ENCODE data around the gene MCTP1. TPM values are rescaled to one million over a fixed set of nuclear protein-coding genes. Genes with fewer than 3 reads are reported as not detected.
"Not testable (repeated sequence)": the region's sequence is repeated elsewhere in the genome, so short reads cannot be mapped to it uniquely, and the experiment has no call there.

Gene MCTP1
- total RNA-seq, 1 donor from 2014 or later, result 3.7 TPM

DNA sequence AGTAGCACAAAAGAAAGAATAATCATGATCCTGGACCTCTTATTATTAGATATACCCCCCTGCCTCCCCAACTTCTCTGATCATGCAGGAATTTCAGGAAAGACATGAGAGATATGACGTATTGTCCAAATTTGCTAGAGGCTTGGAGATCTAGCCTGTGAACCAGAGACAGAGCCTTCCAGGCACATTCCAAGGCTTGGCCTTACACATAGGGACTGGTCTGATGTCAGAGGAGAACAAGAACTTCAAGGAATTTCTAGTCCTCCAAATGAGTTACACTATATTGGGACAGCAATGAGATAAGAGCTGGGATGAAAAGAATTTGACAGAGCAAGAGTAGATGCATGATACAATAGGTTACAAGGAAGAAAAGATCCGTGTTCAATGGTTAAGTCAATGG lies 67.0 kb downstream of the MCTP1 start:
- no peaks in the 10 kb centered on the region for H3K27me3 ChIP-seq
- no peaks in the 10 kb centered on the region for H3K36me3 ChIP-seq
- Mint-ChIP-seq H3K27me3 (ENCODE audit: insufficient read depth, low read depth) (peaks cover 2% of the 10 kb centered on the region), H3K4me3 (no peak overlapping the region), H3K27ac (no peak overlapping the region), H3K36me3 (no peaks in the 10 kb centered on the region), H3K4me1 (peaks cover 10% of the 10 kb centered on the region), H3K9me3 (no peaks in the 10 kb centered on the region)
- H3K4me3 ChIP-seq, result no peak overlapping the region
- no peak for DNase-seq (ENCODE audit: low spot score)
- H3K9ac ChIP-seq, result no peak overlapping the region
- peaks cover 26% of the 10 kb centered on the region for H3K4me1 ChIP-seq
- no peaks in the 10 kb centered on the region for H3K9me3 ChIP-seq (ENCODE audit: low read depth)
- H3K79me2 ChIP-seq (ENCODE audit: low read depth), result no peaks in the 10 kb centered on the region
- H4K20me1 ChIP-seq (ENCODE audit: low read depth), result no peaks in the 10 kb centered on the region
- H3K4me2 ChIP-seq, result no peak overlapping the region
- H2AFZ ChIP-seq (replicated peaks), result no peak overlapping the region
- H3F3A ChIP-seq (ENCODE audit: low read depth), result peaks cover 11% of the 10 kb centered on the region
- TF ChIP-seq EZH2phosphoT487 (IDR thresholded peaks at IDR 0.05), result no peak
- TF ChIP-seq EZH2 (IDR thresholded peaks at IDR 0.05), result no peak
- TF ChIP-seq, protein P1, sequence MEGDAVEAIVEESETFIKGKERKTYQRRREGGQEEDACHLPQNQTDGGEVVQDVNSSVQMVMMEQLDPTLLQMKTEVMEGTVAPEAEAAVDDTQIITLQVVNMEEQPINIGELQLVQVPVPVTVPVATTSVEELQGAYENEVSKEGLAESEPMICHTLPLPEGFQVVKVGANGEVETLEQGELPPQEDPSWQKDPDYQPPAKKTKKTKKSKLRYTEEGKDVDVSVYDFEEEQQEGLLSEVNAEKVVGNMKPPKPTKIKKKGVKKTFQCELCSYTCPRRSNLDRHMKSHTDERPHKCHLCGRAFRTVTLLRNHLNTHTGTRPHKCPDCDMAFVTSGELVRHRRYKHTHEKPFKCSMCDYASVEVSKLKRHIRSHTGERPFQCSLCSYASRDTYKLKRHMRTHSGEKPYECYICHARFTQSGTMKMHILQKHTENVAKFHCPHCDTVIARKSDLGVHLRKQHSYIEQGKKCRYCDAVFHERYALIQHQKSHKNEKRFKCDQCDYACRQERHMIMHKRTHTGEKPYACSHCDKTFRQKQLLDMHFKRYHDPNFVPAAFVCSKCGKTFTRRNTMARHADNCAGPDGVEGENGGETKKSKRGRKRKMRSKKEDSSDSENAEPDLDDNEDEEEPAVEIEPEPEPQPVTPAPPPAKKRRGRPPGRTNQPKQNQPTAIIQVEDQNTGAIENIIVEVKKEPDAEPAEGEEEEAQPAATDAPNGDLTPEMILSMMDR (IDR thresholded peaks at IDR 0.05), result no peak
- H3K27ac ChIP-seq, result no peak overlapping the region

DNA sequence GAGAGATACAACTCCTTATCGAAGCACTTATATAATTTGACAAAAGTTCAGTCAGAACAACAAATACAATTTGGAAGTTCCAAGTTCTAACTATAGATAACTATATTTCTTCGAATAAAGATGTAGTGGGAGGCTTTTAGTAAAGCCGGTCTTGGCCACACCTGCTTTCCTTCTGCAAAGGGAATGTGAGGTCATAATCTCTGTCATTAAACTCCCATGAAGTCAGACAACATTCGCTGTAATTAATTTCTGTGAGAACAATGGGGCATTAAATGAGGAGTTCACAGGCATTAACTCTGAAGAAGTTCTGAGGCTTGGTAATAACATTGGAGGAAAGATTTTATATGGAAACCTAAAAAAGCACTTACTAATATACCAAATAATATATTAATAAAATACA lies 67.5 kb downstream of the MCTP1 start:
- no peaks in the 10 kb centered on the region for H3K9me3 ChIP-seq (ENCODE audit: low read depth)
- H3F3A ChIP-seq (ENCODE audit: low read depth), result peaks cover 11% of the 10 kb centered on the region
- no peaks in the 10 kb centered on the region for H4K20me1 ChIP-seq (ENCODE audit: low read depth)
- no peak overlapping the region for H3K4me3 ChIP-seq
- peaks cover 26% of the 10 kb centered on the region for H3K4me1 ChIP-seq
- no peaks in the 10 kb centered on the region for H3K36me3 Mint-ChIP-seq
- no peak overlapping the region for H3K9ac ChIP-seq
- H3K4me2 ChIP-seq, result no peak overlapping the region
- no peak overlapping the region for H3K4me3 Mint-ChIP-seq
- peaks cover 10% of the 10 kb centered on the region for H3K4me1 Mint-ChIP-seq
- H3K79me2 ChIP-seq (ENCODE audit: low read depth), result no peaks in the 10 kb centered on the region
- no peaks in the 10 kb centered on the region for H3K9me3 Mint-ChIP-seq
- no peaks in the 10 kb centered on the region for H3K27me3 ChIP-seq
- no peak for DNase-seq (ENCODE audit: low spot score)
- no peak overlapping the region for H3K27ac ChIP-seq
- TF ChIP-seq EZH2phosphoT487 (IDR thresholded peaks at IDR 0.05) (no peak), EZH2 (IDR thresholded peaks at IDR 0.05) (no peak)
- TF ChIP-seq, protein P1 (IDR thresholded peaks at IDR 0.05), result no peak
- no peak overlapping the region for H2AFZ ChIP-seq (replicated peaks)
- H3K36me3 ChIP-seq, result no peaks in the 10 kb centered on the region
- H3K27ac Mint-ChIP-seq, result no peak overlapping the region
- H3K27me3 Mint-ChIP-seq (ENCODE audit: insufficient read depth, low read depth), result peaks cover 2% of the 10 kb centered on the region

DNA sequence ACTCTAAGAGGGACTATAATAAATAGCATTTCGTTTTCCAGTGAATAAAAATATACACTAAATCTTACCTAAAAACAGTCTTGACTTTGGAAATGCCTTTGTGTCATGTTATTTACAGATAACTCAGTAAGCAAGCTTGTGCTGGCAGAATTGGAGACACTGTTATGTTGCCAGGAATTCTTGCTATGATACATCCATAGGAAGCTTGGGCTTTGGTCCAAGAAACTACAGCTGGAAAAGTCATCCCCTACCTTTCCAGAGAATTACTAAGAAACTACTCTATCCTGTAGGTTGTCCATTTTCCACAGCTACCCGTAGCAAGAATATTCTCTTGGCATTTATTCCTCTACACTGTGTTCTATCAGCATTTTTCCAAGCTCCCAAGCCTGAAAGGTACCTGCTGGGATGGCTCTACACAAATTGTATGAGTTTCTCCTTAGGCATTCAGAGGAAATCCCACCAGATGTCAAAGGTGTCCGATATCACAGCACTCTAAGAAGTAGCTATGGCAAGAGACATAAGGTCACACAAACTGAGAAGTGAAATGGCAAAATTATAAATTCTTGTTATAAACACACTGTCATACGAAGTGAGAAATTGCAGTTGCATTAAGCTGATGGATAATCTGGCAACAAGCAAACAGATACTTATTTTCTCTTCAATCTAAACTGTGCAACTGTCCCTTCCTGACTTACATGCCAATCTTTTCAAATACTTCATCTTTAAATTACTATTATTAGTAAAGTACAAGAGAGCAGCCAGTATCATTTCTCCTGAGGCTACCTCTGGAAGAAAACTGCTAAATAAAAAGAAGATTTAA lies 68.5 kb downstream of the MCTP1 start:
- Mint-ChIP-seq H3K4me3 (no peak overlapping the region), H3K9me3 (peaks cover 7% of the 10 kb centered on the region)

DNA sequence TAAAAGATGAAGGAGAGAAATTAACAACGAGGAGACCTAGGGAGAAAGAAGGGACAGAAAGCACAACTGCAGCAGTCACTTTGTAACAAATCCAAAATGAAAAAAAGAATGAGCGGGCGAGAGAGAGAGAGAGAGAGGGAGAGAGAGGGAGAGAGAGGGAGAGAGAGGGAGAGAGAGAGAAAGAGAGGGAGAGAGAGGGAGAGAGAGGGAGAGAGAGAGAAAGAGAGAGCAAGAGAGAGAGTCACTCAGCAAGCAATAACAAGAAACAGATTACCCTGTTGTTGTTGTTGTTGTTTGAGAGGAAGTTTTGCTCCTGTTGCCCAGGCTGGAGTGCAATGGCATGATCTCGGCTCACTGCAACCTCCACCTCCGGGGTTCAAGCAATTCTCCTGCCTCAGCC lies 77.1 kb downstream of the MCTP1 start:
- DNase-seq (ENCODE audit: low spot score); H3F3A ChIP-seq (ENCODE audit: low read depth); H3K27ac Mint-ChIP-seq; H3K4me1 Mint-ChIP-seq; H3K9me3 ChIP-seq (ENCODE audit: low read depth); H4K20me1 ChIP-seq (ENCODE audit: low read depth); H2AFZ ChIP-seq (replicated peaks); H3K9ac ChIP-seq; H3K36me3 Mint-ChIP-seq; H3K27me3 ChIP-seq; H3K27me3 Mint-ChIP-seq (ENCODE audit: insufficient read depth, low read depth); H3K79me2 ChIP-seq (ENCODE audit: low read depth); H3K27ac ChIP-seq; H3K4me1 ChIP-seq; H3K36me3 ChIP-seq; H3K4me2 ChIP-seq; H3K4me3 Mint-ChIP-seq; H3K4me3 ChIP-seq: not testable (repeated sequence)
- peaks cover 19% of the 10 kb centered on the region for H3K9me3 Mint-ChIP-seq

More for the DNA sequence above, 68.5 kb downstream of the MCTP1 start:
- Mint-ChIP-seq H3K27me3 (ENCODE audit: insufficient read depth, low read depth) (peaks cover 2% of the 10 kb centered on the region), H3K4me1 (peaks cover 10% of the 10 kb centered on the region), H3K36me3 (no peaks in the 10 kb centered on the region), H3K27ac (no peak overlapping the region)
- H3K9me3 ChIP-seq (ENCODE audit: low read depth), result no peaks in the 10 kb centered on the region
- DNase-seq (ENCODE audit: low spot score), result peak; percentile 16
- H3K4me1 ChIP-seq, result peaks cover 26% of the 10 kb centered on the region
- TF ChIP-seq EZH2phosphoT487 (IDR thresholded peaks at IDR 0.05), result no peak
- no peak for TF ChIP-seq EZH2 (IDR thresholded peaks at IDR 0.05)
- TF ChIP-seq, protein P1 (IDR thresholded peaks at IDR 0.05), result no peak
- no peaks in the 10 kb centered on the region for H4K20me1 ChIP-seq (ENCODE audit: low read depth)
- H3F3A ChIP-seq (ENCODE audit: low read depth), result peaks cover 11% of the 10 kb centered on the region
- peak overlapping the region; percentile 4 for H3K4me2 ChIP-seq
- no peak overlapping the region for H2AFZ ChIP-seq (replicated peaks)
- no peaks in the 10 kb centered on the region for H3K79me2 ChIP-seq (ENCODE audit: low read depth)
- no peak overlapping the region for H3K27ac ChIP-seq
- H3K36me3 ChIP-seq, result no peaks in the 10 kb centered on the region
- no peak overlapping the region for H3K4me3 ChIP-seq
- no peaks in the 10 kb centered on the region for H3K27me3 ChIP-seq
- H3K9ac ChIP-seq, result no peak overlapping the region

All from neural progenitor cell (in vitro differentiated cells).